ENCODE data around the gene PLGLB1.
"Not testable (repeated sequence)": the region's sequence is repeated elsewhere in the genome, so short reads cannot be mapped to it uniquely, and the experiment has no call there.

Gene PLGLB1

DNA sequence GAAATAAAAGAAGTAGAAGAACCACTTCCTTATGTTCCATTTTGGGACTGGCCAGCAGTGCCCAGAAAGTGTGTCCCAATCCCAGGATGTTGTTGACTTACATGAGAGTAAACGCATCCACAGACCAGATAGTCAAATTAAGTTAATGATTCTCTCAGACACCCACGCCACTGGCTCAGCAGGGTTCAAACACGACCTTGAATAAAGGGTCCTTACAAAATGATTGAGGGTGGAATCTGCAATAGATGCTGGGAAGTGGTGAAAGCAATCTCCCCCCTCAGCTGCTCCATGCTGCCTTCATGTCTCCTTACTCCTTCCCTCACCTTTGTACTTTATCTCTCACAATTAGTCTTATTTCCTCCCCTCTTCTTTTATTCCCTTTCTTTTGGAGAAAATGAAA lies at the start of gene PLGLB1:
PLGLB1 (minus strand) TSS at position 101 of the 400 bp plus-strand sequence; CDS start at position 40, 61 bp downstream.
- DNase-seq, result not testable (repeated sequence)

DNA sequence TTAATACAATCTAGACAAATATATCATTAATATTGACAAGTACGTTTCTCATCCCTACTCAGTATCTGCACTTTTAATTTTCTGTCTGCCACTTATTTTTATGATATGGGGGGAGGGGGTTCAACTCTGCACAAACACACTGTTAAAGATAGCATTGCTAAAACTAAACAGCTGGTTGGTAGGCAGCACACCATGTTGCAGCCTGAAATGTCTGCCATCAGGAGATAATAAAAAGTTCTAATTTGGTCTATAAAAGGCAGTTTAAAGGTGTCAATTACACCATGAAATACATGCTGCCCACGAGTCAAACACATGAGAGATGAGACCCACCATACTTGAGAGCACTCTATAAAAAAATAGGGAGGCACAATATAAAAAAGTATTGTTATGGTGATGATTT lies 42.7 kb upstream of the PLGLB1 start:
- DNase-seq, result not testable (repeated sequence)

DNA sequence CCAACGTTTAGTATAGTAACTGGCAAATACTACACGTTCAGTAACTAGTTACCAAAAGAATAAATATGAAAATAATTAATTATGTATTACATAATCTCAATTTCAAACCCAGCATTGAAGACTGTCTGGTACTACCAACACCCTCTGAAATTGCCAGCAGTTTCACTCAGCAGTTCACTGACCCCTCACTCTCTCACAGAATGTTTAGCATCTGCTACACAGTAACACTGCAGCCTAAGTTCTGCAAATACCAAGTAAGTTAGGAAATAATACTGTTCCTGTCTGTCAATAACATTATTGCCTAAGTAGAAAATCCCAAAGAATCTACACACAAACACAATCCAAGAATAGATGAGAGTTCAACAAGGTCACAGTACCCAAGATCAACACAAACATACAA lies 41.8 kb upstream of the PLGLB1 start:
- DNase-seq, result not testable (repeated sequence)

DNA sequence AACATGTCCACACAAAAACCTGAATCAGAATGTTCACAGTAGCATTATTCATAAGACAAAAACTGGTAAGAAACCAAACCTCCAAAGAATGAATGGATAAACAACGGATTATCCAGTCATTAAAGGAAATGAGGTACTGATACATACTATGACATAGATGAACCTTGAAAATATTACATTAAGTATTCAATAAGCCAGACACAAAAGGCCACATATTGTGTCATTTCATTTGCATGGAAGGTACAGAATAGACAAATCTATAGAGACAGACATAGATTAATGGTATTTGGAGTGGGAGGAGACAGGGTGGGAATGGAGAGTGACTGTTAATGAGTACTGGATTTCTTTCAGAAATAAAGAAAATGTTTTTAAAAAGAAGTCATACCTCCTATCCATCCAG lies 39.9 kb upstream of the PLGLB1 start:
- not testable (repeated sequence) for DNase-seq

DNA sequence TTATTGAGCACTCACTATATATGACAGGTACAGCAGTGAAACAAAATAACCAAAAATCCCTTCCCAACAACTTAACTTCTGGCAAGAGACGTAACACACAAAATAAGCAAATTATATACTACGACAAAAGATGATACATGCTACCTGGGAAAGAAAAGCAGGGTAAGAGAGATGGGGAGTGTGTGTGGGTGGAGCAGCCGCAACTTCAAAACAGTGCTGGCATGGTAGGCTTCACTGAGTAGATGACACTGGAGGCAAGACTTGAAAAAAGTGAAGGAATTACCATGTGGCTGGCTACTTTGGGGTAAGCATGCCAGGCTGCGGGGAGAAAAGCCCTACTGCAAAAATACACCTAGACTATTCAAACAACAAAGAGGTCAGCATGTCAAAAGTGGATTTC lies 36.0 kb upstream of the PLGLB1 start:
- DNase-seq, result not testable (repeated sequence)

DNA sequence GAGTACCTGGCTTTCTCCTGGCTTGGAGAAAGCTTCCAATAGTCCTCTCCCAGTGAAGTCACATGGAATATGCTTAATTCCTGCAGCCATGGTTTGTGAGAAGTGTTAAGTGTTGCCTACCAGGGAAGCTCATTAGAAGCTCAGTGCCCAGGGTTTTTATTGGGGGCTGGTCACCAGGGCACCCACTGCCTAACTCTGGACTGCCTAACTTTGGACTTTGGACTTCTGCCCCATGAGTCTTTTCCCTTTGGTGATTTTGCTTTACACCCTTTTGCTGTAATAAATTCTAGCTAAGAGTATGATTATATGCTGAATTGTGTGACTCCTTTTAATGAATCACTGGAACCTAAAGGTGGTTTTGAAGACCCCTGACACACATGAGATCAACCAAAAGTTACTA lies 35.2 kb upstream of the PLGLB1 start:
- DNase-seq, result not testable (repeated sequence)

DNA sequence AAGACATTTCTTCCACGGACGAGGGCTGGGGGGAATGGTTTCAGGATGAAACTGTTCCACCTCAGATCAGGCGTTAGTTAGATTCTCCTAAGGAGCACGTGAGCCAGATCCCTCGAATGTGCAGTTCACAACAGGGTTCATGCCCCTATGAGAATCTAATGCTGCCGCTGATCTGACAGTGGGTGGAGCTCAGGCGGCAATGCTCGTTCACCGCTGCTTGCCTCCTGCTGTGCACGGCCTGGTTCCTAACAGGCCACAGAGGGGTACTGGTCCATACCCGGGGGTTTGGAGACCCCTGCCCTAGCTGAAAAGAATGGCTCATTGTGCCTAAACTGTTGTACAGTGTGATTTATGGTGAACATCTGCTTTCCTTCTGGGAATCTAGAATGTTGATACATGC lies 34.8 kb upstream of the PLGLB1 start:
- DNase-seq, result not testable (repeated sequence)

DNA sequence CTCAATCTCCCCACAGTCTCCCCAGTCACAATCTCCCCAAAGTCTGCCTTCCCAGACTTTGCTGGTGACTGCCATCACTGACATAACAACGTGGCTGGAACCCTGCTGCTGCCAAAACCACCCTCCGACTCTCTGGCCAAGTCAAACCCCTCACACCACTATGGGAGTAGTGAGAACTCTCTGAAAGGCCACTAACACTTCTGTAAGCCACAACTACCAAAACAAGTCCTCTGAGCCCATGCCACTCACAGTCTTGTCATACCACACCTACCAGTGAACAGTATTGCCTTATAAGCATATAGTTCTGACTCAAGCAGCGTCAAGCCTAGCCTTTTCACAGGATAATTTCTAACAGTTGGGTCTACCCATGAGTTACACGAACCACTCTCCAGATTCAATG lies 32.7 kb upstream of the PLGLB1 start:
- DNase-seq, result not testable (repeated sequence)

DNA sequence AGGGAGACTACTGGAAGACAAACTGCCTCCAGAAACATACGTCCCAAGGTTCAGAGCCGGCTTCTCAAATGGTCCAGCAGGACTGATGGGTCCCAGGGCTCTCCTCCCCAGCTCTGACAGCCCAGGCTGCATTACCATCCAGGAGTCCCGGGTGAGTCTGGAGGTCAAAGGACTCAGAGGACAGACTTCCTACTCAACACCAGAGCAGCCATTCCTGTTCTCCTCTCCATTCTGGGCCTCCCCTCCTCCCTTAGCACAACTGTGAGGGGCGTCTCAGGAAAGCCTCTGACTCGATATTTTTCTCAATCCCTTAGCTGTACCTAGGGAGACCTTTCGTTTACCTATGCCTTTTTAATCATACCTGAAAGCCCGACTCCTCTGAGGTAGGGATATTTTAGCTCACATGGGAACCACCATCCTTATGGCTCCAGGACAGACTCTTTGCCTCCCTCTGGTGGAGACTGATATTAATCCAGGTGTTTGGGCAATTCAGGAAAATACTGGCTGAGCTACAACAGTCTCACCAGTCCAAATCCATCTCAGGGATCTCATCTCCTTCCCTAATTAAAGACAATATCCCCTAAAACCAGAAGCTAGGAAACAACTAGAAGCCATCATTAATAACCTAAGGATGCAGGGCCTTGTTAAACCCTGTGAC lies 19.8 kb upstream of the PLGLB1 start:
- not testable (repeated sequence) for DNase-seq

DNA sequence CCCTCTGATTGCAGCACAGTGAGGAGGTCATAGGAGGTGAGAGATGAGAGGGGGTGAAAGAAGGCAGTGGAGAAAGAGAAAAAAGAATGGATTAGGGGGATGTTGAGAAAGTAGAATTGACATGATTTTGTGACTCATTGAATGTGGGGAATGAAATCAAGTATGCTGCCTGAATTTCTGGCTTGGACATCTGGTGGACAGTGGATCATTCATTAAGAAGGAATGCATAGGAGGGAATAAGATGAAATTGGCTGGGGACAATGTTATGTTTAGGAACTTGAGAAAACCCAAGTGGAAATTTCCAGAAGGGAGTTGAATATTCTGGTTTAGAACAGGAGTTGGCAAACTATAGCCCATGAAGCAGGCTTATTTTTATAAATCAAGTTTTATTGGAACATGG lies 7.0 kb upstream of the PLGLB1 start:
- not testable (repeated sequence) for DNase-seq

DNA sequence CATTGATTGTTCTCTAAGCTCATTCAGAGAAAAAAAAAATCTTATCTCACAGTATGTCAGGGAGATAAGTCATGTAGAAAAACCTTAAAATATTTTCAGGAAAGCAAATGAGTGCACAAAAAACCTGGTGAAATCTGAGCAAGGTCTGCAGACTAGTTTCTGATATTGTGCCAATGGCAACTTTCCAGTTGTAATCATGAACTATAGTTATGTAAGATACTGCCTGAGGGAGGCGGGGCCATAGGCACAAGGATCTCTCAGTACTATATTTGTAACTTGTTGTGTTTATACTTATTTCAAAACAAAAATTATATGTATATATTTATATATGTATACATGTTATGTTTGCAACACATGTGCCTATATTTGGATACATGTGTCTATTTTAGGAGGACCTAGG lies 5.2 kb upstream of the PLGLB1 start:
- DNase-seq, result not testable (repeated sequence)

DNA sequence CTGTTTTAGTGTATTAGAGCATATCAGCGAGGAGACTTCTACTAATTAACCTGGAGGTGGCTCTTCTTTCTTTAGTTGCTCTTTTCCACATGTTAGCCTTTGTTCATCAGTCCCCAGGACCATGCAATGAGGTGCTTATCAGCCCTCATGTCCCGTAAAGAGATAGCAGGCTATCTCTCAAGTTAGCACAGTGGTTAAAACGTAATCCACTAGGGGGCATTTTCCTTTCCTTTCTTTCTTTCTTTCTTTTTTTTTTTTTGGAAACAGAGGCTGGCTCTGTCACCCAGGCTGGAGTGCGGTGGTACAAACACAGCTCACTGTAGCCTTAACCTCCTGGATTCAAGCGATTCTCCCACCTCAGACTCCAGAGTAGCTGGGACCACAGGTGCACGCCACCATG lies 4.3 kb upstream of the PLGLB1 start:
- DNase-seq, result not testable (repeated sequence)

DNA sequence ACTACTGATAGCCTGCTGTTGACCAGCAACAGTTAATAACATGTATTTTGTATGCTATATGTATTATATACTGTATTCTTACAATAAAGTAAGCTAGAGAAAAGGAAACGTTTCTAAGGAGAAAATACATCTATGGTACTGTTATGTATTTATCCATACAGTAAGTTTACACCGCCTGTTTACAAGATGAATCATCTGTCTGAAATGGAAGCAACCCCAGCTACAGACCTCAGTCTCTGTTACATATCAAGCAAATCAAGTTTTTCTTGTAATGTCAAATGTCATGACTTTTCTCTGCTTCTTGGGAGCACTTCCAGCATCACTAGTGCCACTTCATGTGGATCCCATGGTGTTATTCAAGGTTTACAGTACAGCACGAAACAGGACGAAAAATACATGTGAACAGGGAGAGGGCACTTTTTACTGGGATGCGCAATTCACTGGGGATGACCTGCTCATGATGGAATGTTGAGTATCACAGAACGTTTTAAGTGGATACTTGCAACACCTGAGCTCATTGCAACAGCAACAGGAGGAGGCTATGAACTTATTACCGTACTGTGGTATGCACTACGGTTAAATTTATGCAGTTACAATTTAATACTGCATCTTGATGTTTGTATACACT lies 2.5 kb upstream of the PLGLB1 start:
- DNase-seq, result not testable (repeated sequence)

DNA sequence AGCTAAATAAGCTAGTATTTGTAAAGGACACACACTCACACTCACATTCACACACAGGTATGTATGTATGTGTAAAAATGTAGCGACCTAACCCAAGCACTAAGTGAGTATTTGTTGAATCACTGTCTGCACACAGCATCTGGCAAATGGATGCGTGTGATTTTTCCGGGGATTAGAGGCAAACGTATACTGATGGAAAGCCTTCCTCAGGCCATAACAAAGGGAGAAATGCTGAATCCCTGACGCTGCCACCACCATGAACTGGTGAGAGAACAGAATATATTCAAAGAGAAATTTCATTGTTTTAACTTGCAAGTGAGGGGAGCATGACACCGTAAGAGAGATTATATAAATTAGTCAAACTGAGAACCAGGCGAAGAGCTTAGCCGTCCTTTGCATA lies 601 bp downstream of the PLGLB1 start:
- not testable (repeated sequence) for DNase-seq

DNA sequence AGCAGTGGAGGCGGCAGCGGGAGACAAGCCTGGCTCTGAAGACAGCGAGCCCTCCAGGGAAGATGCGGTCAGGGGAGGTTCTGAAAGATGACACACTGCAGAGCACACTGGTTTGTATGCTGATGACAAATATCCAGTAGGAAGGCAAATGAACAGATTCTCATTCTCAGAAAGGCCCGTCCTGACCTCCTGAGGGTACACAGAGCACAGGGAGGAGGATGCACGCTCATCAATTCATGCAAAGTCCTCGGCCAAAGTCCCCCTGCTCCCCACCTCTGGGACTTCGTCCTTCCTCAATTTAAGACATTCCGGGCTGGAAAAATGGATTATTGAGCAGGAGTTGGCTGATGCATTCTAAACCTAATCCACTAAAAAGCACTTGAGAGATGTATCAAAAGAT lies 2.6 kb downstream of the PLGLB1 start:
- not testable (repeated sequence) for DNase-seq

DNA sequence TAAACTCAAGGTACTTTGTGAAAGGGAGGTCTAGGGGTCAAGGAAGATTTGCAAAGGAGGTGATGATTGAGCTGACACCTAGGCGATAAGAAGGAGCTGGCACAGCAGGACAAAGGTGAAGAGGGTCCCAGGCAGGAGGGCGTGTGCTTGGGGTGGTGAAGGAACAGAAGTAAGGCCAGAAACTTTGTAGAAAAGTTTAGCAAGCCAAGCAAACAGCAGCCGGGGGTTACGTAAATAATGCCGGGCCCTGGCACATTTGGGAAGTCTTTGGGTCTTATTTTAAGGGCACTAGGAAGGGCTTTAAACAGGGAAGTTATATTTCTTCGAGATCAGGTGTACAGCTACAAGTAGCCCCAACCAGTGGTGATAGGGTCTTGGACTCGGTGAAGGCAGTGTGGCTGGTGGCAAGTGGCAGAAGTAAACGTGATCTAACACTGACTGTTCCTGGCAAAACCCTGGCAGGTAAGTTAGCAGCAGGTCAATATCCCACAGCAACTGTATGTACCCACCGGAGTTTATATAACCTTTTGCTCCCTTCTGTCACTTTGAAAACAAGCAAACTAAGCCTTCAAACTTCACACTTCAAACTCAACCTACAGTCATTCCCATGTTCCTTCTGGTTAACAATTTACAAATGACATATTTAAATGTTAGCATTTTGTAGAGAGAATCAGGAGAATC lies 7.0 kb downstream of the PLGLB1 start:
- DNase-seq, result not testable (repeated sequence)

DNA sequence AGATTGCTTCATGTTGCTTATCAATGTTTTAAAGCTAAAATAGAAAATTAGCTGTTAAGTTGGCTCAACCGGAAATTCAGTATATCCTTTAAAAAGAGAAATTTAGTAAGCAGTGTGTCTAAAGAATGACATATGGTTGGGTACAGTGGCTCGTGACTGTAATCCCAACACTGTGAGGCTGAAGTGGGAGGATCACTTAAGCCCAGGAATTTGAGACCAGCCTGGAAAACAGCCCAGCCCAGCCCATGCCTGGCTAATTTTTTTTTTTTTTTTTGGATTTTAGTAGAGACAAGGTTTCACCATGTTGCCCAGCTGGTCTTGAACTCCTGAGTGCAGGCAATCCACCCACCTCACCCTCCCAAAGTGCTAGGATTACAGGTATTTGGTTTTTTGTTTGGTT lies 17.2 kb downstream of the PLGLB1 start:
- not testable (repeated sequence) for DNase-seq
